HG03159 (cell line): ENCODE results near the gene WDR88.
"Not testable (repeated sequence)": the region's sequence is repeated elsewhere in the genome, so short reads cannot be mapped to it uniquely, and the experiment has no call there.

Experiments used
- ATAC-seq: cut with Tn5 transposase; IDR thresholded peaks from one replicate; pipeline ENCODE4 v1.9.1; 2021; ENCODE audit warnings: mild to moderate bottlenecking, moderate library complexity; ENCODE audit not compliant: unreplicated experiment

Gene WDR88

DNA sequence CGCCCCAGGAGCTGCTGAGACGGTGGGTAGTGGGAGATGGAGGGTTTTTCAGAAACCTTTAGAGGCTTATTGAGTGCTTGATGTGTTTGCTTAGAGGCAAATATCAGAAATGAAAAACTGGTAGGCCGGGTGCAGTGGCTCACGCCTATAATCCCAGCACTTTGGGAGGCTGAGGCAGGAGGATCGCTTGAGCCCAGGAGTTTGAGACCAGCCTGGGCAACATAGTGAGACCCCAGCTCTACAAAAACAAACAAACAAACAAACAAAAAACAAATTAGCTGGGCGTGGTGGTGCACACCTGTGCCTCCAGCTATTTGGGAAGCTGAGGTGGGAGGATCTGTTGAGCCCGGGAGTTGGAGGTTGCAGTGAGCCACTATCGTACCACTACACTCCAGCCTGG, 5.2 kb upstream of the WDR88 start:
- not testable (repeated sequence) for ATAC-seq

DNA sequence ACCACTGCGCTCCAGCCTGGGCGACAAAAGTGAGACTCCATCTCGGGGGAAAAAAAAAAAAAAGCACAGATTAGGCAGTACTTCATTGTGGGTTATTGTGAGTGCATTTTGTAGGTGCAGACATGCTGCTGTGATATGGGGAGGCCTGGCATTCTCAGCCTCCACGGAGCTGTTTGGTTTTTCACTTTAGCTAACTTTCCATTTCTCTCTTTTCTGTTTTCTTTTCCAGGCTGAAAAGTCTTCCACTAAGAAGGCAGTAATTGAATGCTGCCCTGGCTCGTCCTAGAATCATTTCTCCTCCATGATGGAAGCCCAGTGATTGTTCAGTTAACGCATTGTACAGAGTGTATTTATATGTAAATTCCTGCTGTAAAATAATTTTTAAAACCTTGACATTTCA, 2.0 kb upstream of the WDR88 start:
- no peak for ATAC-seq

DNA sequence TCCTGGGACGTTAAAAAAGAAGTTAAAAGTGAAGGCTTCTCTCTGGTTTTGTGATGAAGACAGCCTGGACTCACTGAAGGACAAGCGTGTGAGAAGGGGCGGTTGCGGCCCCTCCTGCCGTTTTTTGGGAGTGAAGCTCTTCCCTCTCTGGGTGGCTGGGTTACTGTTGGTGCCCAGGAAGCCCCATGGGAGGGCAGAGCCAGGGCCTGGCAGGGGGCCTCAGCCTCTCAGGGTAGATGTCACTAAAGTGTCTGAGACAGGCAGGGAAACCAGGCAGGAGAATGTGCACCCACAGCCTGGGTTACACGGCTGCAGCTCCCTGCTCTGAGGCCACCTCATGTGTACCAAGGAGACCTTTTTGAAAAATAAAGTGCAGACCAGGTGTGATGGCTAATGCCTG, 1.5 kb upstream of the WDR88 start:
- no peak for ATAC-seq

DNA sequence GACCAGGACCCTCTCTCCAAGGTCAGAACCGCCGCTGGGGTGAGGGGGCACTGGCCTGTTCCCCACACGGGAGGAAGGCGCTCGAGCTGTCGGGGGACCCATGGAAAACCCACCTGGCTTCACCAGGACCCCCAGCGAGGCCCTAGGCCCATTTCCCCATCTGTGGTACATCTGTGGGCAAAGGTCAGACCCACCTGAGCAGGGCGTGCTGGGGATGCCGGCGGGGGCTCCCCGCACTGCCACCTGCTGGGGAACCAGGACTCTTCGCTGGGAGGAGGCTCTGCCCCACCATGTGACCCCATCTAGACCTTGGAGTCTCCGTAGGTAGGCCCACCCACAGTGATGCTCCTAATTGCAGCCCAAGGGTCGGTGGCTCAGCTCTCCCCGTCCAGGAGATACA, 511 bp downstream of the WDR88 start:
- ATAC-seq, result no peak

DNA sequence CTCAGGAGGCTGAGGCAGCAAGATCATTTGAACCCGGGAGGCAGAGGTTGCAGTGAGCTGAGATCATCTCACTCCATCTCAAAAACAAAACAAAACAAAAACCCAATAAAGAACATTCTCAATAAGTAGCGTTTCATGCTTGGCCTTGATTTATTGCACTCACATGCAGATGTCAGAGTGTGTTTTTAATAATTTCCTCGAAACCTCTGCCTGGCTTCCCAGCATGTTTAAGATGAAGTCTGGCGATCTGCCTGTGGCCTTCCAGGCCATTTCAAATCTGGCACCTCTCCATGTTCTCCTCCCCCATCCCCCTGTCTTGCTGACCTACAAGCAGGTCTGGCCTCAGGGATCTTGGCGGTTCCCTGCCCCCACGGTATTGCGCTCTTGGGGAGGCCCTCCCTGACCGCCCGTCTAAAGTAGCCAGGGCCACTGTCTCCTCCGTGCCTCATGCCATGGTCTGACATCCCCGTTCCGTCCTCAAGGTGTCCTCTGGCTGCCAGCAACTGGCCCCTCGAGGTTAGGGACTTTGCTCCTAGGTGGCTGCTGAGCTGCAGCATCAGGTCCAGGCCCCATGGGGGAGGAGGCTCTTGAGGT, 1.6 kb downstream of the WDR88 start:
- no peak for ATAC-seq

DNA sequence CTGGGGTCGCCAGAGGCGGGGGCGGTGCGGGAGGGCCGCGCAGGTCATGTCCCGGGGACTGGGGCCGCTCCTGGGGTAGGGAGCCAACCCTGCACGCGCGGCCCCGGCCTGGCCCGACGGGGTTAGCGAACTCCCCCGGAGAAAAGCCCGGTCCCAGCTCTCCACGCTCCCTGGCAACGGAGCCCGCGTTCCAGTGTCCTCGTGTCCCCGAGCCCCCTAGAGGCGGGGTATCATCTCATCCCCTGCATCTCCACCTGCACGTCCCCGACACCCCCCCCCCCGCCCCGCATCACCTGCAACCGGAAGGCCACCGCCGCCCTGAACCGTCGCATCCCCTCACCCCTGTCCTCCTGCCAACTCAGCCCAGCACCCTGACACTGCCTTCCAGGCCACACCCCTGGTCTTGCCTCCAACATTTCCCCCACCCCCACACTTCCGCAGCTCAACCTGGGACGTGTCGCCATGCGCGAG, 2.7 kb downstream of the WDR88 start:
- ATAC-seq, result no peak

DNA sequence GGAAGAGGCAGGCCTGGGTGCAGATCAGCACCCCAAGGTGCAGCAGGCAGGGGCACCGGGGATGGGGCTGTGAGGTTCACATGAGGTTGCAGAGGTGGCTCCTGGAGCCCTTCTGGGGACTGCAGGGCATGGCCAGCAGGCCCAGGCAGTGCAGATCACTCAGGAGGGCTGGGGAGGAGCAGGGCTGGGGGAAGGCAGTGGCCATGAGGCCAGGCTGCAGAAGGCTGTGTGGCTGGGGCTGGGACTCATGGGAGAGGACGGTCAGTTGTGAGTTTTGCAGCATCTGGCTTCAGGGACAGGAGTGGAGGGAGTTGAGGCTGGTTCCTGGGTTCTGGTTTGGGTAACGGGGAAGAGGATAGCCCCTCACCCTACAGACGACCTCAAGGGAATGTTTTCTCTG, 7.3 kb downstream of the WDR88 start:
- no peak for ATAC-seq

DNA sequence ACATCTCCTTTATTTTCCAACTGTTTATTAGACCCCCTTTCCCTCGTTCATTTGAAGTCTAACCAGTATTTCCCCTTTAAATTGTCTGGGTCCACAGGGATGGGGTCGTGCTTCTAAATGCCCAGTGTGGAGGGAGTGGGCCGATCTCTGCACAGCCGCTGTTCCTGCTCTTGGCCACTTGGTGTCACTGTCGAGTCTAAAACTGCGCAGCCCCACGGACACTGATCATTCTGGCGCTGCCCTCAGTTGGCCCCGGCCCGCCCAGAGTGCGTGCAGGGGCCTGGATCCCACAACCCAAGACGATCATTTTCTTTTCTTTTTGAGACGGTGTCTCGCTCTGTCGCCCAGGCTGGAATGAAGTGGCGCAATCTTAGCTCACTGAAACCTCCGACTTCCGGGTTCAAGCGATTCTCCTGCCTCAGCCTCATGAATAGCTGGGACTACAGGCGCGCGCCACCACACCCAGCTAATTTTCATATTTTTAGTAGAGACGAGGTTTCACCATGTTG, 12.0 kb downstream of the WDR88 start:
- peak; percentile 77 for ATAC-seq

DNA sequence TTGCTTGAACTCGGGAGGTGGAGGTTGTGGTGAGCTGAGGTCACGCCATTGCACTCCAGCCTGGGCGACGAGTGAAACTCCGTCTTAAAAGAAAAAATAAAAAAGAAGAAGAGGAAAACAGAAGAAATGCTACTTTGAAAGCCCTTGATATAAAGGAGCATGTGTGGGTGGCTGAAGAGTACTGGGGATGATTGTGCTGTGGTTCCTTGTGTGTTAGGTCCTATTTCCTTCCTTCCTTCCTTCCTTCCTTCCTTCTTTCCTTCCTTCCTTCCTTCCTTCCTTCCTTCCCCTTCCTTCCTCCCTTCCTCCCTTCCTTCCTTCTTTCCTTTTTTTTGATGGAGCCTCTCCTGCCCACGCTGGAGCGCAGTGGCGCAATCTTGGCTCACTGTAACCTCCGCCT, 14.3 kb downstream of the WDR88 start:
- ATAC-seq, result no peak

DNA sequence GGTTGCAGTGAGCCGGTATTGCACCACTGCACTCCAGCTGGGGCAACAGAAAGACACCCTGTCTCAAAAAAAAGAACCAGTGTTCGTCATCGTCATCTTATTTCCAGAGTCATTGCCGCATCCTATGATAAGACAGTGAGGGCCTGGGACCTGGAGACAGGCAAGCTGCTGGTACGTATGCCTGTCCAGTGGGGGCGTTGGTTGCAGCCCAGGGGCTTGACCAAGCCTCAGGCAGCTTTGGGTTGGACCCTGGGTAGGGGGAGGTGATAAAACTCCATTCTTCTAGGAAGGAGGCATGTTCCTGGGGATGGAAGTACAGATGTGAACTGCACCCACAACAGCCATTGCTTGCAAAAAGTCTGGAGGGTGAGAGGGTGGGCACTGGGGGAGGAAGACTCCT, 15.6 kb downstream of the WDR88 start:
- ATAC-seq, result no peak

DNA sequence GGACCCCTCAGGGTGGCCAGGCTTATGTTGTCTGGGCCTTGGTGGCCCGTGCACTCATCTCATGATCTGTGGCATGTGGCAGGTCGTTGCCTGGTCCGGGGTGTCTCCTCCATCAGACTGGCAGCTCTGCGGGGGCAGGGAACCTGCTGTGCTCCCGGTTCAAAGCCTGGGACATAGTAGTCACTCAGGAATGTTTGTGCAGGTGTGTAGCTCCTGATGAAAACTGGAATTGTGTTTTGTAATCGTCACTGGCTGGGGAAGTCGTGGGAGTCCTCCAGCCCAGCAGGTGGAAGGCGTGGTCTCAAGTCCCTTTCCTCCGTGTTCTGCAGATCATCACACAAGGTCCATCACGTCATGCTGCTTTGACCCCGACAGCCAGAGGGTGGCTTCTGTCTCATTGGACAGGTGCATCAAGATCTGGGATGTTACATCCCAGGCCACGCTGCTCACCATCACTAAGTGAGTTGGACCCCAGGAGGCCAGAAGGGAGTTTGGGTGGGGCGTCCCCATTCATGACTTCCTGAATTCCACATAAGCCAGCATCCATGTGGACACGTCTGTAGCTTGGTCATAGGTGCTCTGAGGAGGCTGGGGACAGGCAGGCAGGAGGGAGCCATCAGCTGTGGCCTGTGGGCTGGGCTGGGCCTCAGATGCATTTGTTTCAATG, 19.1 kb downstream of the WDR88 start:
- ATAC-seq, result no peak

DNA sequence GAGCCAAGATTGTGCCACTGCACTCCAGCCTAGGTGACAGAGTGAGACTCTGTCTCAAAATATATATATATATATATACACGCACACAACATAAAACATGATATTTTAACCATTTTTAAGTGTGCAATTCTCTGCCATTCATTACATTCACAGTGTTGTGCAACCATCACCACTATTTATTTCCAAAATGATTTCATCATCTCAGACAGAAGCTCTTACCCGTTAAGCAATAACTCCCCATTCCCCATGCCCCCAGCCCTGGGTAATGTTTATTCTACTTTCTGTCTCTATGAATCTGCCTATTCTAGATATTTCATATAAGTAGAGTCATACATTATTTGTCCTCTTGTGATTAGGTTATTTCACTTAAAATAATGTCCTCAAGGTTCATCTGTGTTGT, 20.3 kb downstream of the WDR88 start:
- no peak for ATAC-seq

DNA sequence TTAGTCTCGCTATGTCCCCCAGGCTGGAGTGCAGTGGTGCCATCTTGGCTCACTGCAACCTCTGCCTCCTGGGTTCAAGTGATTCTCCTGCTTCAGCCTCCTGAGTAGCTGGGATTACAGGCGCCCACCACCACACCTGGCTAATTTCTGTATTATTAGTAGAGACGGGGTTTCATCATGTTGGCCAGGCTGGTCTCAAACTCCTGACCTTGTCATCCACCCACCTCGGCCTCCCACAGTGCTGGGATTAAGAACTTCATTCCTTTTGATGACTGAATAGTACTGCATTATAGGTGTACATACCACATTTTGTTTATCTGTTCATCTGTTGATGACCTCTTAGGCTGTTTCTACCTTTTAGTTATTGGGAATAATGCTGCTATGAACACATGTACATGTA, 20.7 kb downstream of the WDR88 start:
- not testable (repeated sequence) for ATAC-seq

DNA sequence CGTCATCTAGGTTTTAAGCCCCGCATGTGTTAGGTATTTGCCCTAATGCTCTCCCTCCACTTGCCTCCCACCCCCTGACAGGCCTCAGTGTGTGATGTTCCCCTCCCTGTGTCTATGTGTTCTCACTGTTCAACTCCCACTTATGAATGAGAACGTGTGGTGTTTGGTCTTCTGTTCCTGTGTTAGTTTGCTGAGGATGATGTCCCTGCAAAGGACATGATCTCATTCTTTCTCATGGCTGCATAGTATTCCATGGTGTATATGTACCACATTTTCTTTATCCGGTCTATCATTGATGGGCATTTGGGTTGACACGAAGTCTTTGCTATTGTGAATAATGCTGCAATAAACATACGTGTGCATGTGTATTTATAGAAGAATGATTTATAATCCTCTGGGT, 22.4 kb downstream of the WDR88 start:
- not testable (repeated sequence) for ATAC-seq

DNA sequence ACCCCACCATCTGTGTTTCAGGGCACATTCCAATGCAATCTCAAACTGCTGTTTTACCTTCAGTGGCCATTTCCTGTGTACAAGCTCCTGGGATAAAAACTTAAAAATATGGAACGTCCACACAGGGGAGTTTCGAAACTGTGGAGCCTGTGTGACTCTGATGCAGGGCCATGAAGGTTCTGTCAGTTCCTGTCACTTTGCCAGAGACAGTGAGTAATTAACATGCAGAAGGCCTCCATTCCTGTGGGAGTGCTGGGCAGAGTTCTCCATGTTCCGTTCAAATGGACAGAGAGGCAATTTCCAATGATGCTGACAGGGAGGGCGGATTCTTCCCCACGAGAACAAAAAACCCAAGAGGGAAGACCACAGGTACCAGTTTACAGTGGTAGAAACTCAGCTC, 24.4 kb downstream of the WDR88 start:
- no peak for ATAC-seq

DNA sequence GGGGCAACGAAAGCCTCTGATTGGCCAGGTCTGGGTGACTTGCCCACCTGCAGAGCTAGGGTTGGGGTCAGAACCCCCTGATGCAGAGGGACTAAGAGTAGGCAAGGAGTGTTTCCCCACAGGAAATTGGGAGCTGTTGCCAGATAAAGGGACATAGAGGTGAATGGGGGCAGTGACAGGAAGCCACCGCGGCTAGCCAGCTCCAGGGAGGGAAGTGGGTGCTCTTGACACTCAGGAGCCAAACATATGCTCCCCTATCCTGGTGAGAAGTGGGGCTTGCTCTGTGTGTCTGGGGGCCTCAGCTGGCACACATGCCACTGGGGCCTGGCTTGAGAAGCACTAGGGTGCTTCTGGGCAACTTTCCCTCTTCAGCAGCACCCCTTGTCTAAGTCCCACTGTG, 26.0 kb downstream of the WDR88 start:
- ATAC-seq, result no peak

DNA sequence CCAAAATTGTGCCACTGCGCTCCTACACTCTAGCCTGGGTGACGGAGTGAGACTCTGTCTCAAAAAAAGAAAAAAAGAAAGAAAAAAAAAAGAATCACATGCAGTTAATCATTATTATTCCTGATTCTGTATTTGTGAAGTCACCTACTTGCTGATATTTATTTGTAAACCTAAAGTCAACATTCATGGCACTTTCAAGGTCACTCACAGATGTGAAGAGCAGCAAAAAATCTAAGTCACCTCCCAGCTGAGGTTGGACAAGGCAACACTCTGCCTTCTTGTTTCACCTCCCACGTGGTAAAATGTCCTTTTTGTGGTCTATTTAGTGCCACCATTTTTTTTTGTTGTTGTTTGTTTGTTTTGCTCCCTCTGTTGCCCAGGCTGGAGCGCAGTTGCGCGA, 26.5 kb downstream of the WDR88 start:
- no peak for ATAC-seq

DNA sequence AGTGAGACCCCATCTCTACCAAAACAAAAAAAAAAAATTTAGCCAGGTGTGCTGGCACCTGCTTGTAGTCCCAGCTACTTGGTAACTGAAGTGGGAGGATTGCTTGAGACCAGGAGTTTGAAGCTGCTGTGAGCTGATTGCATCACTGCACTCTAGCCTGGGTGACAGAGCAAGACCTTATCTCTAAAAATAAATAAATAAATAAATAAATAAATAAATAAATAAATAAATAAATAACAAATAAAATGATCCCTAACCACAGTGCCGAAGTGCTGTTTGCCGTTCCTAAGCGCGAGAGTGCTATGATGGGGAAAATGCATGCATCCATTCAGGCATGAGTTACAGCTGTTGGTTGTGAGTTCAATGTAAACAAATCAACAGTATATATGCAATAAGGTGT, 27.2 kb downstream of the WDR88 start:
- ATAC-seq, result no peak

DNA sequence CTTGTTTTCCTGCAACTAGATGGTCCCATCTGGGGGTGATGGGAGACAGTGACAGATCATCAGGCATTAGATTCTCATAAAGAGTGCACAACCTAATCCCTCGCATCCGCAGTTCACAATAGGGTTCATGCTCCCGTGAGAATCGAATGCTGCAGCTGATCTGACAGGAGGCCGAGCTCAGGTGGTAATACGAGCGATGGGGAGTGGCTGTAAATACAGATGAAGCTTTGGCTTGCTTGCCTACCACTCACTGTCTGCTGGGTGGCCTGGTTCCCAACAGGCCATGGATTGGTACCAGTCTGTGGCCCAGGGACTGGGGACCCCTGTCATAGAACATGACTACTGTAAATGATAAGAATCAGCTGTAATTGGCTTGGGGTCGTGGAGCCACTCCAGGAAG, 28.0 kb downstream of the WDR88 start:
- no peak for ATAC-seq

DNA sequence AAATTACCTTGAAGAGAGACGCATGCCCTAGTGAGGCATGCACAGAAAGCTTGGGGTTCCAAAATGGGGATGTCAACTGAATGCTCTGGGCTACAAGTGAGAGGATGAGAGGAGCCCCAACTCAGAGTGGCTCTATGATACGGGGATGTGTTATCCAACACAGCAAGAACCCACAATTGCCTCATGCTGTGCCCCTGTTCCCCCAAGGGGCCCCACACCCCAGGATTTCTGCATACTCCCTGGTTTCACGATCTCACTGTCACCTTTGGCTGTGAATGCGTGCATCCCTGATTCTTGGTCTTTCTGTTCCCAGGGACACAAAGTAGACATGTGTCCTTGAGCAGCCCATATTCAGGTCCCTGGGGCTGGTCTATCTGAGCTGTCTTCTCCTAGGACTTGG, 29.3 kb downstream of the WDR88 start:
- ATAC-seq, result no peak

DNA sequence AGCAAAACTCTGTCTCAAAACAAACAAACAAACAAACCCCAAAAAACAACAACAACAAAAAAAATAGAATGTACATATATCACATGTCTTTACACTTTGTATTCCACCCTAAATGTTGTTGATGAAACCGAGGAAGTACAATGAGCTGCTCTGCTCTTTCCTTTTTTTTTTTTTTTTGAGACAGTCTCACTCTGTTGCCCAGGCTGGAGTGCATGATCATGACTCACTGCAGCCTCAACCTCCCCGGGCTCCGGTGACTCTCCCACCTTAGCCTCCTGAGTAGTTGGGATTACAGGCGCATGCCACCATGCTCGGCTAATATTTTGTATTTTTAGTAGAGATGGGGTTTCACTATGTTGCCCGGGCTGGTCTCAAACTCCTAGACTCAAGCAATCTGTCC, 31.6 kb downstream of the WDR88 start:
- ATAC-seq, result no peak

DNA sequence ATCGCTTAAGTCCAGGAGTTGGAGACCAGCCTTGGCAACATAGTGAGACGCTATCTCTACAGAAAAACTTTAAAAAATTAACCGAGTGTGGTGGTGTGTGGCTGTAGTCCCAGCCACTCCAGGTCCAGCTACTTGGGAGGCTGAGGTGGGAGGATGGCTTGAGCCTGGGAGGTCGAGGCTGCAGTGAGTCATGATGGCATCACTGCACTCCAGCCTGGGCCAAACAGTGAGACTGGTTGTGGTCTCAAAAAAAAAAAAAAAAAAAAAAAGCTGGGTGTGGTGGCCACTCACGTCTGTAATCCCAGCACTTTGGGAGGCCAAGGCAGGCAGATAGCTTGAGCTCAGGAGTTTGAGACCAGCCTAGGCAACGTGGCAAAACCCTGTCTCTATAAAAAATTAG, 34.1 kb downstream of the WDR88 start:
- ATAC-seq, result not testable (repeated sequence)

DNA sequence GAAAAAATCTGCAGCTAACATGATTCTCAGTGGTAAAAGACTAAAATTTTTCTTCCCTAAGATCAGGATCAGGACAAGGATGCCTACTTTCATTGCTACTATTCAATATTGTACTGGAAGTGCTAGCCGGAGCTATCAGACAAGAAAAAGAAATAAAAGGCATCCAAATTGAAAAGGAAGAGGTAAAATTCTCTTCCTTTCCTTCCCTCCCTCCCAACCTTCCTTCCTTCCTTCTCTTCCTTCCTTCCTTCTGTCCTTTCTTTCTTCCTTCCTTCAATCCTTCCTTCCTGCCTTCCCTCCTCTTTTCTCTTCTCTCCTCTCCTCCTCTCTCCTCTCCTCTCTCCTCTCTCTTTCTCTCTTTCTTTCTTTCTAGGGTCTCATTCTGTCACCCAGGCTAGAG, 35.5 kb downstream of the WDR88 start:
- no peak for ATAC-seq
